Testis (tissue), 3 donors: ENCODE results near the gene DPEP1. TPM values are rescaled to one million over a fixed set of nuclear protein-coding genes. Genes with fewer than 3 reads are reported as not detected.

Experiments used
- DNase-seq: peaks from one replicate; pipeline ENCODE4 v3.0.0-alpha.2; 2019
- H3K27ac ChIP-seq, 2 donors: fragments of 200-600 bp; sonication (generic); one replicate each; pipeline ENCODE4 v1.5.1; 2019
- H3K27me3 ChIP-seq: fragments of 200-600 bp; sonication (generic); one replicate; pipeline ENCODE4 v1.5.1; 2019
- H3K36me3 ChIP-seq: fragments of 200-600 bp; sonication (generic); one replicate; pipeline ENCODE4 v1.5.1; 2017; ENCODE audit warnings: low read depth; ENCODE audit errors: missing control alignments
- H3K4me1 ChIP-seq: fragments of 200-600 bp; sonication (generic); one replicate; pipeline ENCODE4 v1.5.1; 2019
- H3K4me3 ChIP-seq, 2 donors: fragments of 200-600 bp; sonication (generic); one replicate each; pipeline ENCODE4 v1.5.1; 2017 to 2019
- H3K9me3 ChIP-seq: fragments of 200-600 bp; sonication (generic); one replicate; pipeline ENCODE4 v1.5.1; 2017
- POLR2A ChIP-seq: fragments of 450-650 bp; IDR thresholded peaks from one replicate; pipeline ENCODE4 v1.6.1; 2017; ENCODE audit warnings: antibody characterized with exemption, mild to moderate bottlenecking, moderate library complexity
- WGBS, 2 donors: methylation state at CpG; one replicate each; pipeline ENCODE4 v1.1.5; 2018; 5-methylcytosine and 5-hydroxymethylcytosine counted together
- intact Hi-C: fragments of 100-400 bp; cut with DNase I; formaldehyde crosslinking; loops from one replicate; pipeline ENCODE4 v1.15.1; 2023; ENCODE audit warnings: low total_unique reads
- polyA plus RNA-seq: library from polyadenylated mRNA; stranded (reverse); fragments of 350-450 nt; fragmentation: Illumina TruSeq; extraction: RNeasy Lipid Tissue Mini Kit (QIAGEN cat#74804); gene quantifications from one replicate; pipeline ENCODE4 v1.2.3, GENCODE V29; 2014; ENCODE audit warnings: low read depth, low replicate concordance; ENCODE audit not compliant: insufficient read depth
- total RNA-seq, 2 donors: library from RNA; depleted of rRNA; stranded (reverse); fragments of >200 nt; gene quantifications; one replicate each; pipeline ENCODE4 v1.2.3, GENCODE V29; 2016
- TF ChIP-seq, protein P1 (sequence below), 3 experiments: fragments of 450-650 bp in 2 of 3; fragments of 200-600 bp in 1 of 3; sonication (generic) in 1 of 3; IDR thresholded peaks; one replicate each; pipeline ENCODE4 v1.5.1; 2016 to 2019; ENCODE audit warnings: antibody characterized with exemption in 3 of 3, mild to moderate bottlenecking in 2 of 3, moderate library complexity in 1 of 3

The DPEP1 gene
- total and polyA plus RNA-seq, 3 donors from 2014 or later, result 105 to 256 (median 125) TPM

DNA sequence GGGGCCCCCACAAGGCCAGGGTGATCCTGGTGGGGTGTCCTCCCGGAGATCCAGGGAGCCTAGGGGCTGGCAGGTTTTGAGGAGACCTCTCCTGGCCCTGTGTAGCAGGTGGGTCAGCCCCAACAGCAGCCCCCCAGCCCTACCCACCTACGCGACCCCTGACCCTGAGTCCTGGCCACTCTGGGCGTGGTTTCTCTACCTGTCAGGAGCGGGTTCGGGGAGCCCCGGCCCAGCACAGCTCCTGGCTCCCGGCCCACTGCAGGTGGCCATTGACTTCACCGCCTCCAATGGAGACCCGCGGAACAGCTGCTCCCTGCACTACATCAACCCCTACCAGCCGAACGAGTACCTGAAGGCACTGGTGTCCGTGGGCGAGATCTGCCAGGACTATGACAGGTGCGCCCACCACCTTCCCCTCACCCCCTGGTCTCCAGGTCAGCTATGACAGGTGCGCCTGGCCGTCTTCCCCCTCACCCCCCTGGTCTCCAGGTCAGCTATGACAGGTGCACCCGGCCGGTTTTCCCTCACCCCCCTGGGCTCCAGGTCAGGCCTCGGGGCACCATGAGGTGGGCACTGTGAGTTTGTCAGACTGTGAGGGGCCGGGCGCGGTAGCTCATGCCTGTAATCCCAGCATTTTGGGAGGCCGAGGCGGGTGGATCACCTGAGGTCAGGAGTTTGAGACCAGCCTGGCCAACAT, 24.9 kb upstream of the DPEP1 start:
- H3K27ac ChIP-seq, result no peak overlapping the region
- WGBS, 2 donors, result 95 to 98% methylated on average over 11 to 26 of the region's 26 CpGs
- no peak for DNase-seq
- no peaks in the 10 kb centered on the region for H3K4me1 ChIP-seq
- no peak for TF ChIP-seq POLR2A
- TF ChIP-seq, protein P1, sequence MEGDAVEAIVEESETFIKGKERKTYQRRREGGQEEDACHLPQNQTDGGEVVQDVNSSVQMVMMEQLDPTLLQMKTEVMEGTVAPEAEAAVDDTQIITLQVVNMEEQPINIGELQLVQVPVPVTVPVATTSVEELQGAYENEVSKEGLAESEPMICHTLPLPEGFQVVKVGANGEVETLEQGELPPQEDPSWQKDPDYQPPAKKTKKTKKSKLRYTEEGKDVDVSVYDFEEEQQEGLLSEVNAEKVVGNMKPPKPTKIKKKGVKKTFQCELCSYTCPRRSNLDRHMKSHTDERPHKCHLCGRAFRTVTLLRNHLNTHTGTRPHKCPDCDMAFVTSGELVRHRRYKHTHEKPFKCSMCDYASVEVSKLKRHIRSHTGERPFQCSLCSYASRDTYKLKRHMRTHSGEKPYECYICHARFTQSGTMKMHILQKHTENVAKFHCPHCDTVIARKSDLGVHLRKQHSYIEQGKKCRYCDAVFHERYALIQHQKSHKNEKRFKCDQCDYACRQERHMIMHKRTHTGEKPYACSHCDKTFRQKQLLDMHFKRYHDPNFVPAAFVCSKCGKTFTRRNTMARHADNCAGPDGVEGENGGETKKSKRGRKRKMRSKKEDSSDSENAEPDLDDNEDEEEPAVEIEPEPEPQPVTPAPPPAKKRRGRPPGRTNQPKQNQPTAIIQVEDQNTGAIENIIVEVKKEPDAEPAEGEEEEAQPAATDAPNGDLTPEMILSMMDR (IDR thresholded peaks at IDR 0.05), result no peak
- H3K4me3 ChIP-seq, result no peak overlapping the region
- no peaks in the 10 kb centered on the region for H3K27me3 ChIP-seq
- intact Hi-C loops, result no loop called here
- H3K9me3 ChIP-seq, result no peaks in the 10 kb centered on the region
- H3K36me3 ChIP-seq, result no peaks in the 10 kb centered on the region

GRCh38 chr16:89589241-89589926, 24.1 kb upstream of the DPEP1 start:
- Histone ChIP-seq H3K9me3 (no peaks in the 10 kb centered on the region), H3K4me1 (no peaks in the 10 kb centered on the region), H3K27me3 (no peaks in the 10 kb centered on the region), H3K36me3 (no peaks in the 10 kb centered on the region), H3K4me3 (no peak overlapping the region), H3K27ac (no peak overlapping the region)
- intact Hi-C loops, result no loop called here
- no peak for TF ChIP-seq POLR2A
- TF ChIP-seq, protein P1 (IDR thresholded peaks at IDR 0.05), result no peak
- no peak for DNase-seq
- 93 to 99% methylated on average over 8 to 21 of the region's 21 CpGs for WGBS, 2 donors

DNA sequence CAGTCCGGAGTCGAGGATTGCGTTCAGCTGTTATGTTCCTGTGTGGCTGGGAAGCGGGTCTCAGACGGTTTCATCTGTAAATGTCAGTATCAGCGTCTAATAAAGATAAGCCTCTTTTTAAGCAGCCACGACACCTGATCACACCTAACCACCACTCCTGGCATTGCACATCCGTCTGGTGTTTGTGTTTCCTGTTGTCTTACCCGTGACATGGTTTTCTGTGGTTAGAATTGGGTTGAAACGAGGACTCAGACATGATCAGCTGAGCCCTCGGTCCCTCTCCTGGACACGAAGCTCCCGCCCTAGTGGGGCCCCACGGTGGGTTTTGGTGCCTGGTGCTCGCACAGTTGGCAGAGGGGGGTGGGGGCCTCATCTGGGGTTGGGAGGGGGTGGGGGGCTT, 19.6 kb upstream of the DPEP1 start:
- no peak for DNase-seq
- Histone ChIP-seq H3K36me3 (no peaks in the 10 kb centered on the region), H3K9me3 (no peaks in the 10 kb centered on the region), H3K4me1 (no peaks in the 10 kb centered on the region), H3K27ac (no peak overlapping the region), H3K27me3 (no peaks in the 10 kb centered on the region), H3K4me3 (no peak overlapping the region)
- TF ChIP-seq, protein P1 (IDR thresholded peaks at IDR 0.05), result no peak
- no peak for TF ChIP-seq POLR2A
- intact Hi-C loops, result no loop called here
- 85 to 88% methylated on average over 14 to 15 of the region's 15 CpGs for WGBS, 2 donors

DNA sequence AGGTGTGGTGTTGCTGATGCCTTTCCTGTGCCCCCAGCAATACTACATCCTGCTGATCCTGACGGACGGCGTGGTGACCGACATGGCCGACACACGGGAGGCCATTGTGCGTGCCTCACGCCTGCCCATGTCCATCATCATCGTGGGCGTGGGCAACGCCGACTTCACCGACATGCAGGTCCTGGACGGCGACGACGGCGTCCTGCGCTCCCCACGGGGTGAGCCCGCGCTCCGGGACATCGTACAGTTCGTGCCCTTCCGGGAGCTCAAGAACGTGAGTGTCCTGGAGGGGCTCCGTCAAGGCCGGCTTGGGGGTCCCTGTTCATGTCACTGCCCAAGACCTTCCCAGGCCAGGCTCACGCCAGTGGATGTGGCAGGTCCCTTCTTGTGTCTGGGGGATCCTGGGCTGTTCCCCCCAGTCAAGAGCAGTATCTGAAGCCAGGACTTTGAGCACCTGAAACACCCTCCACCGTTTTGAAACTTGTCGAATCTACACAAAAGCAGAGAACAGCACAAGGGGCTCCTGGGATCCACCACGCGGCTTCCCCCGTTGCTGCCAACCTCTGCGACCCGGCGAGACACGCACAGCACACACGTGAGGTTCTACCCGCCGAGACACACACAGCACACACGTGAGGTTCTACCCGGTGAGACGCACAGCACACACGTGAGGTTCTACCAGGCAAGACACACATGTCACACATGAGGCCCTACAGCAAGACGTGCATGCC, 17.9 kb upstream of the DPEP1 start:
- 92 to 96% methylated on average over 47 of the region's 47 CpGs for WGBS, 2 donors
- intact Hi-C loops, result no loop called here
- Histone ChIP-seq H3K4me3 (no peak overlapping the region), H3K4me1 (no peaks in the 10 kb centered on the region), H3K36me3 (no peaks in the 10 kb centered on the region), H3K9me3 (no peaks in the 10 kb centered on the region), H3K27ac (no peak overlapping the region), H3K27me3 (no peaks in the 10 kb centered on the region)
- TF ChIP-seq, protein P1 (IDR thresholded peaks at IDR 0.05), result no peak
- no peak for TF ChIP-seq POLR2A
- DNase-seq, result no peak
